HG03378 (cell line): ENCODE measurements around the gene PCDHGA6.

Experiments
- ATAC-seq: cut with Tn5 transposase; IDR thresholded peaks from one replicate; pipeline ENCODE4 v1.9.1; 2021; ENCODE audit warnings: mild to moderate bottlenecking, moderate library complexity; ENCODE audit not compliant: unreplicated experiment

Gene PCDHGA6

GRCh38 chr5:141419074-141419880 is 45.6 kb downstream of the PCDHGA6 start:
- ATAC-seq = no peak

- ATAC-seq = peak; percentile 50
Observed at GRCh38 chr5:141420855-141421488, 47.3 kb downstream of the PCDHGA6 start, which contains the start of gene PCDHGA11. PCDHGA11 (plus strand) TSS chr5:141421051; CDS start chr5:141421228, 177 bp downstream.

GRCh38 chr5:141421489-141421855 is 47.8 kb downstream of the PCDHGA6 start:
- no peak for ATAC-seq

- no peak for ATAC-seq
Observed at GRCh38 chr5:141422742-141423291, 49.1 kb downstream of the PCDHGA6 start.

- ATAC-seq = no peak
Observed at GRCh38 chr5:141427783-141428426, 54.2 kb downstream of the PCDHGA6 start.
